Activated CD4-positive, alpha-beta T cell treated with anti-CD3 and anti-CD28 coated beads, Interleukin-2, amount 10 ng/mL, durations not matched to agents 7 days and 5 days (primary cell): ENCODE measurements around the gene AREG. TPM values are rescaled to one million over a fixed set of nuclear protein-coding genes. Genes with fewer than 3 reads are reported as not detected.

Experiments
- CTCF ChIA-PET: fragments of 350-600 bp; sonication (Branson Sonifier 250); formaldehyde crosslinking; loops from one replicate; lab custom pipeline; 2021; ENCODE audit warnings: antibody characterized with exemption; lab: Charles Lee
- POLR2A ChIA-PET: fragments of 350-600 bp; sonication (Branson Sonifier 250); formaldehyde crosslinking; loops from one replicate; lab custom pipeline; 2021; ENCODE audit warnings: antibody characterized with exemption; lab: Charles Lee
- DNase-seq: peaks from one replicate; pipeline ENCODE4 v3.0.0-alpha.2; 2020
- H3K27ac Mint-ChIP-seq: one replicate; pipeline ENCODE4 v1.8.0; 2021; ENCODE audit warnings: mild to moderate bottlenecking, moderate library complexity, mixed read lengths
- H3K27me3 Mint-ChIP-seq: one replicate; pipeline ENCODE4 v1.8.0; 2021; ENCODE audit warnings: mixed read lengths
- H3K36me3 Mint-ChIP-seq: one replicate; pipeline ENCODE4 v1.8.0; 2021; ENCODE audit warnings: low read depth, mixed read lengths
- H3K4me1 Mint-ChIP-seq: one replicate; pipeline ENCODE4 v1.8.0; 2021; ENCODE audit warnings: mixed read lengths
- H3K4me3 Mint-ChIP-seq: one replicate; pipeline ENCODE4 v1.8.0; 2021; ENCODE audit warnings: mild to moderate bottlenecking, moderate library complexity, mixed read lengths
- H3K9me3 Mint-ChIP-seq: one replicate; pipeline ENCODE4 v1.8.0; 2021; ENCODE audit warnings: mixed read lengths
- total RNA-seq, 2 experiments: library from RNA; stranded (reverse); gene quantifications; one replicate each; pipeline ENCODE4 v1.2.3, GENCODE V29; 2021

The AREG gene
- total RNA-seq, 2 experiments from 2014 or later: 0.37 TPM; not detected in 1

- no peak for DNase-seq
- Mint-ChIP-seq H3K27ac (no peak overlapping the region), H3K4me1 (no peaks in the 10 kb centered on the region), H3K27me3 (peaks cover 4% of the 10 kb centered on the region), H3K36me3 (no peaks in the 10 kb centered on the region), H3K4me3 (no peak overlapping the region), H3K9me3 (no peaks in the 10 kb centered on the region)
- CTCF ChIA-PET: interaction anchor here (0.6 to 0.7 kb wide), 2 partner anchors 210 to 214 kb away, joined by 3 to 4 read pairs; no protein-coding TSS in a partner anchor
- POLR2A ChIA-PET: no interaction called here
Observed at GRCh38 chr4:74504212-74504611, 59.3 kb downstream of the AREG start.

Other genes starting within 250 kb of the AREG start
- gene EPGN, start 136.7 kb upstream of the AREG start, total RNA-seq: under 1 TPM; 0.23 to 0.67 TPM
- gene EREG, start 80.0 kb upstream of the AREG start, total RNA-seq: not detected